Measurements from ENCODE around the gene DLG2.

GRCh38 chr11:83721263-83721662 is 1905.9 kb downstream of the DLG2 start:
- TF ChIP-seq CTCF (IDR thresholded peaks at IDR 0.05; ENCODE audit: low read depth, low read length, missing input control) (no peak), REST (IDR thresholded peaks at IDR 0.05) (no peak)
